Neural cell (in vitro differentiated cells): ENCODE data around the gene TMEM179B. TPM values are rescaled to one million over a fixed set of nuclear protein-coding genes. Genes with fewer than 3 reads are reported as not detected.

ENCODE experiments used
- H2AFZ ChIP-seq: fragments of 200-600, 300-800 bp; sonication (generic), shearing (Covaris generic); 2 replicates; pipeline ENCODE4 v1.6.0; 2014; ENCODE audit warnings: low read depth, mild to moderate bottlenecking, antibody characterized with exemption, low read length, moderate library complexity
- H3F3A ChIP-seq: fragments of 200-600 bp; shearing (Covaris generic); 2 replicates; pipeline ENCODE4 v1.6.1; 2016; ENCODE audit warnings: mild to moderate bottlenecking, moderate library complexity, mixed read lengths, antibody characterized with exemption, low read length; ENCODE audit not compliant: insufficient read depth, poor library complexity, severe bottlenecking
- H3K27ac ChIP-seq: fragments of 200-600, 300-800 bp; sonication (generic), shearing (Covaris generic); 2 replicates; pipeline ENCODE4 v1.5.1; 2014; ENCODE audit warnings: mild to moderate bottlenecking, low read length, moderate library complexity
- H3K27me3 ChIP-seq: fragments of 300-800, 200-600 bp; sonication (generic), shearing (Covaris generic); 2 replicates; pipeline ENCODE4 v1.6.0; 2014; ENCODE audit warnings: mild to moderate bottlenecking, low read depth, low read length, moderate library complexity; ENCODE audit not compliant: insufficient read depth
- H3K36me3 ChIP-seq: fragments of 300-800, 200-600 bp; sonication (generic), shearing (Covaris generic); 2 replicates; pipeline ENCODE4 v1.5.1; 2014; ENCODE audit warnings: mild to moderate bottlenecking, antibody characterized with exemption, low read length, moderate library complexity; ENCODE audit not compliant: insufficient read depth
- H3K4me2 ChIP-seq: fragments of 300-800, 200-600 bp; sonication (generic), shearing (Covaris generic); 2 replicates; pipeline ENCODE4 v1.6.0; 2014; ENCODE audit warnings: mild to moderate bottlenecking, low read length
- H3K4me3 ChIP-seq: fragments of 300-800, 200-600 bp; sonication (generic), shearing (Covaris generic); 2 replicates; pipeline ENCODE4 v1.5.1; 2014; ENCODE audit warnings: mild to moderate bottlenecking, low read length, moderate library complexity
- H3K79me2 ChIP-seq: fragments of 200-600 bp; shearing (Covaris generic); replicated peaks from 2 replicates; pipeline ENCODE4 v1.6.0; 2014; ENCODE audit warnings: mild to moderate bottlenecking, low read length, moderate library complexity; ENCODE audit not compliant: insufficient read depth
- H3K9ac ChIP-seq: fragments of 300-800, 200-600 bp; sonication (generic), shearing (Covaris generic); 2 replicates; pipeline ENCODE4 v1.6.1; 2016; ENCODE audit warnings: mild to moderate bottlenecking, low read length, mixed read lengths
- H3K9me2 ChIP-seq: fragments of 200-600 bp; shearing (Covaris generic); 2 replicates; pipeline ENCODE4 v1.6.1; 2016; ENCODE audit warnings: mild to moderate bottlenecking, low read length, mixed read lengths; ENCODE audit not compliant: insufficient read depth
- H3K9me3 ChIP-seq: fragments of 200-600, 300-800 bp; sonication (generic), shearing (Covaris generic); 2 replicates; pipeline ENCODE4 v1.6.1; 2016; ENCODE audit warnings: mild to moderate bottlenecking, mixed run types, low read length, moderate library complexity, mixed read lengths
- H4K20me1 ChIP-seq: fragments of 200-600 bp; shearing (Covaris generic); 2 replicates; pipeline ENCODE4 v1.6.1; 2016; ENCODE audit warnings: mild to moderate bottlenecking, mixed run types; ENCODE audit not compliant: insufficient read depth
- EP300 ChIP-seq: fragments of 450-650 bp; conservative IDR thresholded peaks from 2 replicates; pipeline ENCODE4 v1.6.1; 2014; ENCODE audit warnings: antibody characterized with exemption, mild to moderate bottlenecking, moderate library complexity; ENCODE audit not compliant: poor library complexity, severe bottlenecking
- EZH2 ChIP-seq: fragments of 200-600, 300-800 bp; shearing (Covaris generic), sonication (generic); IDR thresholded peaks from 2 replicates; pipeline ENCODE4 v1.6.1; 2014; ENCODE audit warnings: antibody characterized with exemption, low read length, borderline replicate concordance, mild to moderate bottlenecking; ENCODE audit not compliant: insufficient read depth, poor library complexity, severe bottlenecking
- MXI1 ChIP-seq: fragments of 450-650 bp; conservative IDR thresholded peaks from 2 replicates; pipeline ENCODE4 v1.6.1; 2014; ENCODE audit warnings: antibody characterized with exemption, mild to moderate bottlenecking; ENCODE audit not compliant: poor library complexity, severe bottlenecking
- POLR2AphosphoS5 ChIP-seq: IDR thresholded peaks from 2 replicates; pipeline ENCODE4 v1.6.1; 2012
- RAD21 ChIP-seq: fragments of 450-650 bp; conservative IDR thresholded peaks from 2 replicates; pipeline ENCODE4 v1.6.1; 2014; ENCODE audit warnings: antibody characterized with exemption, mild to moderate bottlenecking, moderate library complexity
- SMC3 ChIP-seq: fragments of 450-650 bp; conservative IDR thresholded peaks from 2 replicates; pipeline ENCODE4 v1.6.1; 2014; ENCODE audit warnings: antibody characterized with exemption, mild to moderate bottlenecking, moderate library complexity; ENCODE audit not compliant: poor library complexity
- TAF1 ChIP-seq: IDR thresholded peaks from 2 replicates; pipeline ENCODE4 v1.6.1; 2012; ENCODE audit warnings: low read depth
- polyA plus RNA-seq: library from polyadenylated mRNA; depleted of rRNA; stranded (reverse); fragments of >200 nt; gene quantifications from 2 replicates; pipeline ENCODE4 v1.2.3, GENCODE V29; 2014
- TF ChIP-seq, protein P1 (sequence below): IDR thresholded peaks from 2 replicates; pipeline ENCODE4 v1.6.1; 2012; ENCODE audit warnings: borderline replicate concordance
- TF ChIP-seq, protein P2 (sequence below): fragments of 450-650 bp; IDR thresholded peaks from 2 replicates; pipeline ENCODE4 v1.5.1; 2014; ENCODE audit warnings: antibody characterized with exemption, mild to moderate bottlenecking, moderate library complexity; ENCODE audit not compliant: poor library complexity, severe bottlenecking

TMEM179B gene
- polyA plus RNA-seq, 1 donor from 2014 or later = 24.5 TPM

DNA sequence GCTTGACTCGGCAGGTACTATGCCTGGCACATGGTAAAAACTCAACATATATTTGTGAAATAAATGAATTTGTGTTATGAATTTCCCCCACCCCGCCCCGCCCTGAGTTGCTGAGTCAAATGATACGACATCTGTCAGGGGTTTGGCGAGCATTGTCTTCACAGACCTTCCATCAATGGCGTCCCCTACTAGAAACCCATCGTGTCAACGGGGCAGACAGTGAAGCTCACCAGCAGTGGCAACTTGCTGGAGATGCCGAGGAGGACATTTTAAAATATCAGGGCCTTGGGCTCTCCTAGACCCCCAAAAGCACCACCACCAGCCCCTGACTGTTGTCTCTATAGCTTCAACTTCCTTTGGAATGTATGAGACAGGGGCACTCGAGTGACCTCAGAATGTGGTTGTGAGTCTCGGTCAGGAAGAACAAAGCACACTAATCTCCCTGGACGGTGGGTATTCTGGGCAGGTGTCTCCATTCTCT is 18.8 kb downstream of the TMEM179B start:
- H3K79me2 ChIP-seq = peaks cover 23% of the 10 kb centered on the region
- H3K27me3 ChIP-seq = no peaks in the 10 kb centered on the region
- no peaks in the 10 kb centered on the region for H3K36me3 ChIP-seq
- TF ChIP-seq RAD21 (no peak), TAF1 (no peak), SMC3 (no peak), POLR2AphosphoS5 (no peak), MXI1 (no peak), EP300 (no peak), EZH2 (no peak)
- TF ChIP-seq, protein P1, sequence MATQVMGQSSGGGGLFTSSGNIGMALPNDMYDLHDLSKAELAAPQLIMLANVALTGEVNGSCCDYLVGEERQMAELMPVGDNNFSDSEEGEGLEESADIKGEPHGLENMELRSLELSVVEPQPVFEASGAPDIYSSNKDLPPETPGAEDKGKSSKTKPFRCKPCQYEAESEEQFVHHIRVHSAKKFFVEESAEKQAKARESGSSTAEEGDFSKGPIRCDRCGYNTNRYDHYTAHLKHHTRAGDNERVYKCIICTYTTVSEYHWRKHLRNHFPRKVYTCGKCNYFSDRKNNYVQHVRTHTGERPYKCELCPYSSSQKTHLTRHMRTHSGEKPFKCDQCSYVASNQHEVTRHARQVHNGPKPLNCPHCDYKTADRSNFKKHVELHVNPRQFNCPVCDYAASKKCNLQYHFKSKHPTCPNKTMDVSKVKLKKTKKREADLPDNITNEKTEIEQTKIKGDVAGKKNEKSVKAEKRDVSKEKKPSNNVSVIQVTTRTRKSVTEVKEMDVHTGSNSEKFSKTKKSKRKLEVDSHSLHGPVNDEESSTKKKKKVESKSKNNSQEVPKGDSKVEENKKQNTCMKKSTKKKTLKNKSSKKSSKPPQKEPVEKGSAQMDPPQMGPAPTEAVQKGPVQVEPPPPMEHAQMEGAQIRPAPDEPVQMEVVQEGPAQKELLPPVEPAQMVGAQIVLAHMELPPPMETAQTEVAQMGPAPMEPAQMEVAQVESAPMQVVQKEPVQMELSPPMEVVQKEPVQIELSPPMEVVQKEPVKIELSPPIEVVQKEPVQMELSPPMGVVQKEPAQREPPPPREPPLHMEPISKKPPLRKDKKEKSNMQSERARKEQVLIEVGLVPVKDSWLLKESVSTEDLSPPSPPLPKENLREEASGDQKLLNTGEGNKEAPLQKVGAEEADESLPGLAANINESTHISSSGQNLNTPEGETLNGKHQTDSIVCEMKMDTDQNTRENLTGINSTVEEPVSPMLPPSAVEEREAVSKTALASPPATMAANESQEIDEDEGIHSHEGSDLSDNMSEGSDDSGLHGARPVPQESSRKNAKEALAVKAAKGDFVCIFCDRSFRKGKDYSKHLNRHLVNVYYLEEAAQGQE = no peak
- TF ChIP-seq, protein P2, sequence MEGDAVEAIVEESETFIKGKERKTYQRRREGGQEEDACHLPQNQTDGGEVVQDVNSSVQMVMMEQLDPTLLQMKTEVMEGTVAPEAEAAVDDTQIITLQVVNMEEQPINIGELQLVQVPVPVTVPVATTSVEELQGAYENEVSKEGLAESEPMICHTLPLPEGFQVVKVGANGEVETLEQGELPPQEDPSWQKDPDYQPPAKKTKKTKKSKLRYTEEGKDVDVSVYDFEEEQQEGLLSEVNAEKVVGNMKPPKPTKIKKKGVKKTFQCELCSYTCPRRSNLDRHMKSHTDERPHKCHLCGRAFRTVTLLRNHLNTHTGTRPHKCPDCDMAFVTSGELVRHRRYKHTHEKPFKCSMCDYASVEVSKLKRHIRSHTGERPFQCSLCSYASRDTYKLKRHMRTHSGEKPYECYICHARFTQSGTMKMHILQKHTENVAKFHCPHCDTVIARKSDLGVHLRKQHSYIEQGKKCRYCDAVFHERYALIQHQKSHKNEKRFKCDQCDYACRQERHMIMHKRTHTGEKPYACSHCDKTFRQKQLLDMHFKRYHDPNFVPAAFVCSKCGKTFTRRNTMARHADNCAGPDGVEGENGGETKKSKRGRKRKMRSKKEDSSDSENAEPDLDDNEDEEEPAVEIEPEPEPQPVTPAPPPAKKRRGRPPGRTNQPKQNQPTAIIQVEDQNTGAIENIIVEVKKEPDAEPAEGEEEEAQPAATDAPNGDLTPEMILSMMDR = no peak
- peak overlapping the region; percentile 84 for H3K9ac ChIP-seq
- H3K27ac ChIP-seq = peak overlapping the region; percentile 89
- H4K20me1 ChIP-seq = peaks cover 6% of the 10 kb centered on the region
- peak overlapping the region; percentile 79 for H2AFZ ChIP-seq
- H3K9me3 ChIP-seq = no peaks in the 10 kb centered on the region
- H3K4me2 ChIP-seq = peak overlapping the region; percentile 98
- H3F3A ChIP-seq = no peaks in the 10 kb centered on the region
- H3K9me2 ChIP-seq = no peaks in the 10 kb centered on the region
- peak overlapping the region; percentile 89 for H3K4me3 ChIP-seq

DNA sequence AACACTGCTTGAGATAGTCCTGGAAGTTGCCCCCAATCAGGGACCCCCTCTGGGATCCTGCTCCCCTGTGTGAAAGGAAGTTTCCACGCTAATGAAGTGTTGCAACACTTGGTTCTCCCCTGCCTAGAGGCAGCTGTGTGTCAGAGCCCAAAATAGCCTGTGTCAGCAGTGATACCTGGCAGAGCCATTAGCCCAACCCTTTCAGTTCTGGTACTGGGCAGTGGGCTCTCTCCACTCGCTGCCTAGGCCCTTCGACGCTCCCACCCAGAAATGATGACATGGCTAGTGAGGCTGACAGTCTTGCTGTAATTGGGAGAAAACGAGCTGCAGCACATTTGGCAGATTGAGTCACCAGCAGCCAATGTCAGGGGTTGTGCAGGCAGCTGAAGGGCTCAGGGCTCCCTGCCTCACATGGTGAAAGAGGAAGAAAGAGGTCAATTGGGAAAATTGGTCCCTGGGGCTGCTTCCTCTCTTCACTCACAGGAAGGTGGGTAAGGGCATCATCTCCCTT is 19.5 kb downstream of the TMEM179B start:
- Histone ChIP-seq H3F3A (no peaks in the 10 kb centered on the region), H3K4me2 (no peak overlapping the region), H3K36me3 (no peaks in the 10 kb centered on the region), H3K79me2 (peaks cover 23% of the 10 kb centered on the region), H3K9me3 (no peaks in the 10 kb centered on the region), H3K27ac (no peak overlapping the region), H3K4me3 (no peak overlapping the region), H4K20me1 (peaks cover 6% of the 10 kb centered on the region), H3K9ac (no peak overlapping the region), H3K27me3 (no peaks in the 10 kb centered on the region), H2AFZ (no peak overlapping the region), H3K9me2 (no peaks in the 10 kb centered on the region)
- TF ChIP-seq, protein P2 = no peak
- no peak for TF ChIP-seq POLR2AphosphoS5
- TF ChIP-seq EP300 = no peak
- TF ChIP-seq RAD21 = no peak
- TF ChIP-seq MXI1 = no peak
- TF ChIP-seq SMC3 = no peak
- no peak for TF ChIP-seq TAF1
